IPS-20b (cell line): ENCODE data around the gene EVPLL.
A peak's percentile ranks its signal among the peaks of the same experiment; 100 is the strongest.
"Not testable (repeated sequence)": the region's sequence is repeated elsewhere in the genome, so short reads cannot be mapped to it uniquely, and the experiment has no call there.

ENCODE experiments used
- H3K27ac ChIP-seq: one replicate; pipeline ENCODE4 v1.5.1; 2013; ENCODE audit warnings: low read length
- H3K27me3 ChIP-seq: 2 replicates; pipeline ENCODE4 v1.6.1; 2013; ENCODE audit warnings: mild to moderate bottlenecking, low read length, inconsistent platforms; ENCODE audit not compliant: insufficient read depth
- H3K36me3 ChIP-seq: 2 replicates; pipeline ENCODE4 v1.6.1; 2013; ENCODE audit warnings: low read depth, mild to moderate bottlenecking, inconsistent platforms, low read length, moderate library complexity; ENCODE audit not compliant: insufficient read depth
- H3K4me1 ChIP-seq: 2 replicates; pipeline ENCODE4 v1.6.1; 2013; ENCODE audit warnings: mild to moderate bottlenecking, control low read depth, inconsistent platforms, low read length, moderate library complexity; ENCODE audit not compliant: insufficient read depth
- H3K4me3 ChIP-seq: 2 replicates; pipeline ENCODE4 v1.5.1; 2013; ENCODE audit warnings: mild to moderate bottlenecking, low read length, inconsistent platforms
- H3K9ac ChIP-seq: 2 replicates; pipeline ENCODE4 v1.6.1; 2013; ENCODE audit warnings: low read depth, mild to moderate bottlenecking, inconsistent platforms, low read length, moderate library complexity
- H3K9me3 ChIP-seq: 2 replicates; pipeline ENCODE4 v1.6.1; 2013; ENCODE audit warnings: mild to moderate bottlenecking, low read depth, low read length, inconsistent platforms; ENCODE audit not compliant: insufficient read depth

The EVPLL gene

DNA sequence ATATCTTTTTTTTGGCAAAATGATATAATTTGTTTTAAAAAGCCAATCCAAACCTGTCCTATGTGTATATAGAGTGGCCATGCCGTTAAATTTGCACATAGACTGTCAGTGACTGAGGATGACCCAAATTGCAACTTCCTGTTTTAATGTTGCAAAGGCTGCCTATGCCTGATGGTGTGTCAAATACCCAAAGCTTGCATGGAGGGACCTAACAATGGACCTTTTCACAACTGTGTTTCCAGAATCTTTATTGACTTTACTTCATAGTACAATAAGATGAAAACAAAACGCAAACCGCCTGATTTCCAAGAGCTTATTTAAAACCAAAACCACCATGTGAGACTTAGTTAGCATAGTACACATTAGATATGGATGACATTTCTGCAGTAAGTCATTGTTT lies 31.3 kb downstream of the EVPLL start:
- H3K27me3 ChIP-seq, H3K9me3 ChIP-seq, H3K27ac ChIP-seq, H3K4me1 ChIP-seq, H3K36me3 ChIP-seq, H3K4me3 ChIP-seq, H3K9ac ChIP-seq: not testable (repeated sequence)

DNA sequence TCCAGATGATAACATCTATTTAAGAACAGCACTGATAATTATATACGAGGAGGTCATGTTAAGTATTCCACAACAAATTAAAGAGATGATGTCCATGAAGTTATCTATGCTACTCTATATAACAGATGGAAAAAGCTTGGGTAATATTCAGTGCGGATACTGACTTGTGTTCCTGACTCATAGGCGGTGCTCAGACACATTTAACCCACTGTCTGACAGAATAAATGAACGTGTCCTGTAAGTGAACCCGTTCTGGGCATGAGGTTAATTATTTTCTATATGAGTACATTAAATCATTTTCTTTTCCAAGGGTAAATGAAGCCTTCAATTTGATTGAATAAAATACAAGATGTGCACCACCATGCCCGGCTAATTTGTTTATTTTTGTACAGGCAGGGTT lies 31.7 kb downstream of the EVPLL start:
- H3K9ac ChIP-seq, H3K4me3 ChIP-seq, H3K27ac ChIP-seq, H3K36me3 ChIP-seq, H3K4me1 ChIP-seq, H3K27me3 ChIP-seq, H3K9me3 ChIP-seq: not testable (repeated sequence)

DNA sequence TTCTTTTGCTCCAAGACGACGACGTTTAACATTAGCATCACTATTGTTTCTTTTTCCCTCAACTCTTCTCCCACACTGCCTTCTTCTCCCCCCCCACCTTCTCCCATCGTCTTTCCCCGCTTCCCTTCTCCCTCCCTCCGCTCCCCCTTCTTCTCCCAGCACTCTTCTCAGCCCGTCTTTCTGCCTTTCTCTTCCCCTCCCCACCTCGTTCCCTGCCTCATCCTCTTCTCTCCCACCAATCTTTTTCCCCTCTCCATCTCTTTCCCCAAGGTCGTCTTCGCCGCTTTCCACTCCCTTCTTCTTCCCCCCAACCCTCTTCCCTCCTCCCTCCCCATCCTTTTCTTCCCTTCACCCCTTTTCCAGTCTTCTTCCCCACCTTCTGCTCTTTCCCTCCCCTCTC lies 33.2 kb downstream of the EVPLL start:
- H3K36me3 ChIP-seq, H3K27me3 ChIP-seq, H3K9me3 ChIP-seq, H3K27ac ChIP-seq, H3K4me1 ChIP-seq: not testable (repeated sequence)
- Histone ChIP-seq H3K9ac (peak overlapping the region; percentile 90; the same call in 1 of the 2 replicates), H3K4me3 (peak overlapping the region; percentile 69)

DNA sequence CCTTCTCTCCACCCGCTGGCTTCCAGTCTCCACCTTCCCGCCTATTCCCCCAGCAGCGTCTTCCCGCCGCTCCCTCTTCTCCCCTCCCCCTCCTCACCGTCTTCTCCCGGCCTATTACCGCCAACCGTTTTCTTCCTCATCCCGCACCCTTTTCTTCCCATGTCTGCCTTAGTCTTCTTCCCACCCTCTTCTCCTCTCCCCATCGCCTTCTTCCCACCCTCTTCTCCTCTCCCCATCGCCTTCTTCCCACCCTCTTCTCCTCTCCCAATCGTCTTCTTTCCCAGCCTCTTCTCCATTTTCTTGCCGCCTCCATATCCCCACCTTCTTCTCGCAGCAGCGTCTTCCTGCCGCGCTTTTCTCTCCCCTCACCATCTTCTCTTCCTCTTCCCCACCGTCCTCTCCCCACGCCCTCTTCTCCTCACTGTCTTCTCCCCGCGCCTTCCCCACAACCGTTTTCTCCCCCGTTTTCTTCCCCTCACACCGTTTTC lies 33.8 kb downstream of the EVPLL start:
- not testable (repeated sequence) for H3K36me3 ChIP-seq, H3K4me1 ChIP-seq, H3K27me3 ChIP-seq, H3K9me3 ChIP-seq
- peak overlapping the region; percentile 69 for H3K4me3 ChIP-seq
- H3K27ac ChIP-seq = peak overlapping the region; percentile 52
- peak overlapping the region; percentile 90 for H3K9ac ChIP-seq

DNA sequence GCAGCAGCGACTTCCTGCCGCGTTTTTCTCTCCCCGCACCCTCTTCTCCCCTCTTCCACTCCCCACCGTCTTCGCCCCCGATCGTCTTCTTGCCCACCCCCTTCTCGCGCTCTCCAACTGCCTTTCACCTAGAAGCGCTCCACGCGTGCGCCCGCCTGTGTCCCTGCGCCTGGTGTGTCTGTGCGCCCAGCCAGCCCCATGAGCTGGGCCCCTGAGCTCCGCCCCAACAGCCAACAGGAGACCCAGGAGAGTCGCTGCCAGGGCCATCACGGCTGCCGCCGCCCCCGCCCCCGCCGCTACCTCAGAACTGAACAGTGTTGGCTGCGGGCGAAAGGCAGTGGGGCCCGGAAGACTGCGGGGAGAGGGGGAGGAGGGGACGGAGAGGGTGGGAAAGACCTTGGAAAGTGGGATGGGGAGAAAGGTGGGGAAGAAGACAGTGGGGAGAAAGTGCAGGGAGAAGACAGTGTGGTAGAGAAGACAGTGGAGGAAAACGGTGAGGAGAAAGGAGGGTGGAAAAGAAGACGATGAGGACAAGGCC lies 34.5 kb downstream of the EVPLL start:
- H3K9me3 ChIP-seq, H3K27me3 ChIP-seq, H3K4me1 ChIP-seq, H3K36me3 ChIP-seq: not testable (repeated sequence)
- Histone ChIP-seq H3K4me3 (peak overlapping the region; percentile 69; the same call in 1 of the 2 replicates), H3K27ac (peak overlapping the region; percentile 52), H3K9ac (peak overlapping the region; percentile 90; the same call in 1 of the 2 replicates)

DNA sequence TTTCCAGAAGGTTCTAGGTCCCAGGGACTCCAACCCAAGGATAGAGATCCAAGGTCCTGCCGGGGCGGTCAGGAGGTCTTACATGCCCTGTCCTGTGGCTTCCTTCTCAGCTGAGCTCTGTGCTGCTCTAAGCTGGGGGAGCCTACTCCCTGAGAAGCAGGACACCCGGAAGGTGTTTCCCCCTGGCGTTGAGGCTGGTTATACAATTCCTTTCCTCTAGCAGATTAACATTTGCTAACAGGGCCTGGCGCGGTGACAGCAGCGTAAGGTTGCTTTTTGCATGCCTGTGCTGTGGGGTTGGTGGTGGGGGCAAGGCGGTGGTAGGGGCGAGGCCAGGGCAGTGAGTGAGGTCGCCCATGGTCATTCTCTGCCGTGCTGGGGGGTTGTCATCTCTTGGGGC lies 43.9 kb downstream of the EVPLL start:
- not testable (repeated sequence) for H3K4me1 ChIP-seq, H3K9ac ChIP-seq, H3K27ac ChIP-seq, H3K4me3 ChIP-seq, H3K36me3 ChIP-seq, H3K9me3 ChIP-seq, H3K27me3 ChIP-seq

DNA sequence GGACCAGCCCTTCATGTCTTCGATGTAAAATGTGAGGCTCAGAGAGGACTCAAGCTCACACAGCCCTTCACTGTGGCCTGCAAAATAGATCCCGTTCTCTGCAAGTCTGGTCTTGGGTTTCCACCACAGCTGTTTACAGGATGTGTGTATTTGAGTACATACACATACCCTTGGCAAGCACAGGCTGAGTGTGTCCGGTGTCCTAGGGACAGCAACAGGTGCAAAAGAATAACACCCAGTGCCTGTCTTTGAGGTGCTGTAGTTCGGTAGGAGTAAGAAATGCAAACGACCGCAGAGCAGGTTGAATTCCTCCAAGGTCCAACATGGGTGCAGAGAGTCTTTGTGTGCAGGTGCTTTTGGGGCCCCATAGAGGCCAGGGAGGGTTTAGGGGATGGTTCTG lies 44.9 kb downstream of the EVPLL start:
- H3K27me3 ChIP-seq, H3K4me3 ChIP-seq, H3K9me3 ChIP-seq, H3K4me1 ChIP-seq, H3K36me3 ChIP-seq, H3K9ac ChIP-seq, H3K27ac ChIP-seq: not testable (repeated sequence)

DNA sequence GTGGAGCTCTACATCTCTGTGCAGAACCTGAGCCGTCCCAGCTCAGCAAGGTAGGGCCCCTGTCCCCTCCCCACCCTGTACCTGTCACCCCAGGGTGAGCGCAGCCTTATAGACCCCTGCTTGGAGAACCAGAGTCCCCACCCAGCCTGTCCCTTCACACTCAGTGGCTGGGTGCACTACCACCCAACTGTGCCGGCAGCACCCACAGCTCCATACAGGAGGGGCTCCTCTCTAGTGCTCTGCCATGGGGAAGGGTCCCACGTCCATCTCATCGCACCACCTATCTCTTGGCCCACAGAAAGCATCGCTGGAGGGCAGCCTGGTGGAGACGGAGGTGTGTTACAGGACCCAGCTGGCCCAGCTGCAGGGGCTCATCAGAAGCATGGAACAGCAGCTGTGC lies 45.4 kb downstream of the EVPLL start:
- not testable (repeated sequence) for H3K4me3 ChIP-seq, H3K36me3 ChIP-seq, H3K4me1 ChIP-seq, H3K27me3 ChIP-seq, H3K27ac ChIP-seq, H3K9ac ChIP-seq, H3K9me3 ChIP-seq

DNA sequence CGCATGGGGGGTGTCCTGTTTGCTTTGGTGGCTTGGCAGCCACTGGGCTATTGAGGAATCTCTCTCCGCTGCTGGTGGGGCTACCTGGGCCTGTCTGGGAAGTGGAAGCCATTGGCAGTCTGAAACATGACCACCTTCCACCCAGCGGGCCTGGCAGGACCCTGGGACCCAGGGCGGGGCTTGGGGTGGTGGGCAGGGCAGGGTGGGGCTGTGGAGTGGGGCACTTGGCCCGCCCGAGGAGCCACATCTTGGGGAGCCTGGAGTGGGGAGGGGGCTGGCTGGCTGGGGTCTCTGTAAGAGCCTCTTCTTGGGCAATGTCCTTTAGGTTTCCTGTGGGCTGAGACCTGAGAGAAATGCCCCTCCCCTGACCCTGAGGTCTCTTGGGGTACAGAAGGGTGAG lies 48.0 kb downstream of the EVPLL start:
- H3K9ac ChIP-seq, H3K4me3 ChIP-seq, H3K4me1 ChIP-seq: not testable (repeated sequence)

DNA sequence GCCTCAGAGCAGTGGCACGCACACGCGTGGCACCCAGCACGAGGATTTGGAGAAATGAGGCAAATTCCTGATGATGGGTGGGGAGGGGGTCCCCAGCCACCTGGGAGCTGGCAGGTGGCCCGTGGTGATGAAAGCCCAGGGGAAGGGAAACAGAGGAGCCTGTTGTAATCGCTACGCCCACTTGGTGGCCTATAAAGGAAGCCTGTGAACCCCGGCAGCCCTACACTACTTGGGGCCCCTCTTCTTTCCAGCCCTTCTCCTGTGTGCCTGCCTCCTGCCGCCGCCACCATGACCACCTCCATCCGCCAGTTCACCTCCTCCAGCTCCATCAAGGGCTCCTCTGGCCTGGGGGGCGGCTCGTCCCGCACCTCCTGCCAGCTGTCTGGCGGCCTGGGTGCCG lies 49.1 kb downstream of the EVPLL start:
- not testable (repeated sequence) for H3K36me3 ChIP-seq, H3K27me3 ChIP-seq, H3K27ac ChIP-seq, H3K9ac ChIP-seq, H3K4me3 ChIP-seq, H3K4me1 ChIP-seq, H3K9me3 ChIP-seq

More for the DNA sequence above, 48.0 kb downstream of the EVPLL start:
- H3K27me3 ChIP-seq, H3K36me3 ChIP-seq, H3K9me3 ChIP-seq, H3K27ac ChIP-seq: not testable (repeated sequence)

DNA sequence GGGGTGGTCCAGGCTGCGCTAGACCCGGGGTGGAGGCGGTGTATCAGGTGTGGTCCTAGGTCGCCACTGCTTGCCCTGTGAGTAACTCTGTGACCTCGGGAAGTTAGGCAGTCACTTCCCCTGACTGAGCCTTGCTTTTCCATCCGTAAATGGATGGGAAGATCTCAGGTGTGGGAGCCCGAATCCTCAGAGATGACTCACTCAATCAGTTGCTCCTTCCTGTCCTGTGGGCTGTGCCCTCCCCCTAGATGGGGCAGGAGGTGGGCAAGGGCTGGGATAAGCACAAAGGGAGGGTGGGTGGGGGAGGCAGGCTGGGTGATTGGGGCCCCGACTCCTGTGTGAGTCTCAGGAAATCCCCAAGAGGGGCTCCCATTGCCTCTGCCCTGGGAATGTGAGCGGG lies 54.6 kb downstream of the EVPLL start:
- not testable (repeated sequence) for H3K9ac ChIP-seq, H3K4me3 ChIP-seq, H3K27me3 ChIP-seq, H3K4me1 ChIP-seq, H3K9me3 ChIP-seq, H3K36me3 ChIP-seq, H3K27ac ChIP-seq
